OCI-LY3 (cell line): Measurements from ENCODE around the gene CIPC.

ENCODE experiments used
- H2AFZ ChIP-seq: fragments of 200-600, 300-600 bp; shearing (Covaris generic); 2 replicates; pipeline ENCODE4 v1.6.0; 2014; ENCODE audit warnings: antibody characterized with exemption, low read depth, low read length
- H3K27ac ChIP-seq: fragments of 200-600, 300-600 bp; sonication (generic); 2 replicates; pipeline ENCODE4 v1.5.1; 2014; ENCODE audit warnings: mild to moderate bottlenecking, low read length, moderate library complexity, mixed read lengths
- H3K27me3 ChIP-seq: fragments of 200-600, 300-600 bp; sonication (generic); 2 replicates; pipeline ENCODE4 v1.6.1; 2014; ENCODE audit warnings: low read depth, low read length, mixed read lengths
- H3K36me3 ChIP-seq: fragments of 200-600, 300-600 bp; sonication (generic); replicated peaks from 2 replicates; pipeline ENCODE3; 2014; ENCODE audit warnings: low read depth, low read length, mixed read lengths
- H3K4me1 ChIP-seq: fragments of 300-600, 200-600 bp; sonication (generic); 2 replicates; pipeline ENCODE4 v1.6.1; 2014; ENCODE audit warnings: low read length, mixed read lengths
- H3K4me2 ChIP-seq: fragments of 200-600, 300-600 bp; sonication (generic); 2 replicates; pipeline ENCODE4 v1.6.1; 2014; ENCODE audit warnings: low read length, mixed read lengths
- H3K4me3 ChIP-seq: fragments of 300-600, 200-600 bp; sonication (generic); 2 replicates; pipeline ENCODE4 v1.5.1; 2014; ENCODE audit warnings: antibody characterized with exemption, mild to moderate bottlenecking, low read length, moderate library complexity
- H3K79me2 ChIP-seq: fragments of 300-600, 200-600 bp; shearing (Covaris generic); 2 replicates; pipeline ENCODE4 v1.6.1; 2014; ENCODE audit warnings: mild to moderate bottlenecking, low read length, mixed read lengths
- H3K9ac ChIP-seq: fragments of 300-600, 200-600 bp; shearing (Covaris generic); 2 replicates; pipeline ENCODE4 v1.6.0; 2014; ENCODE audit warnings: mild to moderate bottlenecking, low read length, moderate library complexity
- H3K9me3 ChIP-seq: fragments of 200-600, 300-600 bp; shearing (Covaris generic); 2 replicates; pipeline ENCODE4 v1.6.1; 2014; ENCODE audit warnings: low read length, mixed read lengths; ENCODE audit not compliant: insufficient read depth
- H4K20me1 ChIP-seq: fragments of 200-600, 300-600 bp; sonication (generic); 2 replicates; pipeline ENCODE4 v1.6.1; 2016; ENCODE audit warnings: low read length, mixed read lengths; ENCODE audit not compliant: insufficient read depth
- EZH2phosphoT487 ChIP-seq: fragments of 200-600 bp; shearing (Covaris generic); IDR thresholded peaks from 2 replicates; pipeline ENCODE4 v1.6.1; 2018; ENCODE audit warnings: antibody characterized with exemption, mixed run types, low read depth
- TF ChIP-seq, protein P1 (sequence below): fragments of 200-600, 300-600 bp; sonication (generic); IDR thresholded peaks from 2 replicates; pipeline ENCODE4 v1.5.1; 2014; ENCODE audit warnings: antibody characterized with exemption, low read length, low read depth

The CIPC gene

DNA sequence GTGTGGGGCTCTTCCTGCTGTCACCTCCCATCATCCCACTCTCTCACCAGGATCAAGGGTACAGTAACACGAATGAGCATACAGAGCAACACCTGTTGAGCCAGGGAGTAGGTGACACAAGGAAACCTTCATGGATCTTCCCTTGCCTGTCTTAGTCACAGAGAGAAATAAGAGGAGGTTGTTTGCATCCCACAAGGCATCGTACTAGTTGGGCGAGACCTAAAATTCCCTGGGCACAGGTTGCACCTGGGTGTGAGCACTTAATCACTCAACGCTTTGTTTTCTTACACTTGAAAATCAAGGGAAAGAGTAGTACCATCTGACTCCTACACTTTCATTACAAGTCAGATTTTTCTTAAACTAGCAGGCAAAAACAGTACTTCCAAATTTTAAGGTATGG lies 16.6 kb downstream of the CIPC start:
- H3K79me2 ChIP-seq = peaks cover 20% of the 10 kb centered on the region
- peaks cover 79% of the 10 kb centered on the region for H3K36me3 ChIP-seq
- peaks cover 9% of the 10 kb centered on the region for H3K4me1 ChIP-seq
- H3K27ac ChIP-seq = no peak overlapping the region
- no peaks in the 10 kb centered on the region for H3K9me3 ChIP-seq
- H2AFZ ChIP-seq = no peak overlapping the region
- H3K4me3 ChIP-seq = no peak overlapping the region
- H3K4me2 ChIP-seq = no peak overlapping the region
- no peaks in the 10 kb centered on the region for H3K27me3 ChIP-seq
- TF ChIP-seq, protein P1, sequence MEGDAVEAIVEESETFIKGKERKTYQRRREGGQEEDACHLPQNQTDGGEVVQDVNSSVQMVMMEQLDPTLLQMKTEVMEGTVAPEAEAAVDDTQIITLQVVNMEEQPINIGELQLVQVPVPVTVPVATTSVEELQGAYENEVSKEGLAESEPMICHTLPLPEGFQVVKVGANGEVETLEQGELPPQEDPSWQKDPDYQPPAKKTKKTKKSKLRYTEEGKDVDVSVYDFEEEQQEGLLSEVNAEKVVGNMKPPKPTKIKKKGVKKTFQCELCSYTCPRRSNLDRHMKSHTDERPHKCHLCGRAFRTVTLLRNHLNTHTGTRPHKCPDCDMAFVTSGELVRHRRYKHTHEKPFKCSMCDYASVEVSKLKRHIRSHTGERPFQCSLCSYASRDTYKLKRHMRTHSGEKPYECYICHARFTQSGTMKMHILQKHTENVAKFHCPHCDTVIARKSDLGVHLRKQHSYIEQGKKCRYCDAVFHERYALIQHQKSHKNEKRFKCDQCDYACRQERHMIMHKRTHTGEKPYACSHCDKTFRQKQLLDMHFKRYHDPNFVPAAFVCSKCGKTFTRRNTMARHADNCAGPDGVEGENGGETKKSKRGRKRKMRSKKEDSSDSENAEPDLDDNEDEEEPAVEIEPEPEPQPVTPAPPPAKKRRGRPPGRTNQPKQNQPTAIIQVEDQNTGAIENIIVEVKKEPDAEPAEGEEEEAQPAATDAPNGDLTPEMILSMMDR = no peak
- no peak for TF ChIP-seq EZH2phosphoT487
- no peaks in the 10 kb centered on the region for H4K20me1 ChIP-seq
- no peak overlapping the region for H3K9ac ChIP-seq

- Histone ChIP-seq H3K4me1 (peaks cover 26% of the 10 kb centered on the region), H3K79me2 (peaks cover 26% of the 10 kb centered on the region), H4K20me1 (no peaks in the 10 kb centered on the region), H2AFZ (no peak overlapping the region), H3K27me3 (no peaks in the 10 kb centered on the region), H3K9me3 (no peaks in the 10 kb centered on the region; the same call in 1 of the 2 replicates), H3K9ac (no peak overlapping the region), H3K4me2 (no peak overlapping the region), H3K36me3 (peaks cover 70% of the 10 kb centered on the region), H3K27ac (no peak overlapping the region), H3K4me3 (no peak overlapping the region)
- TF ChIP-seq, protein P1 = no peak
- TF ChIP-seq EZH2phosphoT487 = no peak
Observed at GRCh38 chr14:77116172-77116817, 18.2 kb downstream of the CIPC start.

DNA sequence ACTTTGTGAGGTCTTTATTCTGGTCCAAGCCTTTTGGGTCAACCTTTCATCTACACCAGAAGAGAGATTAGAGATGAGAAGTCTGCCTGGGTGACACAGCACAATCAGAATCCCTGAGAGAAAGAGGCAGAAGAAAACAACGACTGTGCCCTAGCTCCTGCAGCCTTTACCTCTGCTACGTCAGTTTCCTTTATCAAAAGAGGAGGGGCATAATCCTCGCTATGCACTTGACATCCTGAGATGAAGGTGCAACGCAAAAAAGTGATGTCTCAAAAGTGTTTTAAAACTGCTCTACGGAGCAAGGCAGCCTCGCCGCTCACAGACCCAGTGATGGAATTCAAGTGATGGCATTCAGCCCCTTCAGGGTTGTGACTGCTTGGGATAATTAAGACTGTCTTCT lies 21.8 kb downstream of the CIPC start:
- Histone ChIP-seq H3K27me3 (no peaks in the 10 kb centered on the region), H4K20me1 (no peaks in the 10 kb centered on the region), H3K4me2 (peak overlapping the region; percentile 46), H3K79me2 (peaks cover 45% of the 10 kb centered on the region), H3K9me3 (no peaks in the 10 kb centered on the region; the same call in 1 of the 2 replicates), H3K4me1 (peaks cover 51% of the 10 kb centered on the region), H2AFZ (no peak overlapping the region), H3K36me3 (peaks cover 50% of the 10 kb centered on the region), H3K9ac (peak overlapping the region; percentile 41; the same call in 1 of the 2 replicates), H3K27ac (peak overlapping the region; percentile 94), H3K4me3 (peak overlapping the region; percentile 17; the same call in 1 of the 2 replicates)
- no peak for TF ChIP-seq EZH2phosphoT487
- TF ChIP-seq, protein P1 = no peak

GRCh38 chr14:77120771-77121743 lies 23.0 kb downstream of the CIPC start:
- Histone ChIP-seq H3K36me3 (peaks cover 42% of the 10 kb centered on the region), H3K27me3 (no peaks in the 10 kb centered on the region), H3K4me2 (peak overlapping the region; percentile 88), H3K4me3 (peak overlapping the region; percentile 84), H3K27ac (peak overlapping the region; percentile 94), H3K9me3 (no peaks in the 10 kb centered on the region; the same call in 1 of the 2 replicates), H2AFZ (no peak overlapping the region), H3K4me1 (peaks cover 58% of the 10 kb centered on the region), H4K20me1 (no peaks in the 10 kb centered on the region), H3K79me2 (peaks cover 45% of the 10 kb centered on the region), H3K9ac (peak overlapping the region; percentile 96)
- TF ChIP-seq, protein P1 = no peak
- no peak for TF ChIP-seq EZH2phosphoT487
